A673 (cell line): Measurements from ENCODE around the gene DUSP14. TPM values are rescaled to one million over a fixed set of nuclear protein-coding genes. Genes with fewer than 3 reads are reported as not detected.

Experiments
- BruUV-seq: library from RNA; stranded (reverse); fragments of 400-500 nt; replicated peaks from 2 replicates; lab custom pipeline; 2021; lab: Mats Ljungman, UMichigan
- CTCF ChIA-PET: fragments of 300-600 bp; sonication (Branson Sonifier 250); formaldehyde crosslinking; loops from one replicate; lab custom pipeline; 2022; ENCODE audit warnings: antibody characterized with exemption; lab: Charles Lee
- POLR2A ChIA-PET: fragments of 300-600 bp; sonication (Branson Sonifier 250); formaldehyde crosslinking; loops from one replicate; lab custom pipeline; 2022; ENCODE audit warnings: antibody characterized with exemption; ENCODE audit not compliant: low non-redundant PET; lab: Charles Lee
- DNase-seq: peaks from one replicate; pipeline ENCODE4 v3.0.0-alpha.2; 2015; ENCODE audit warnings: low spot score
- H3K27ac ChIP-seq: fragments of 200-600 bp; sonication (generic); 2 replicates; pipeline ENCODE4 v1.5.1; 2016; ENCODE audit warnings: mixed run types, low read depth, mild to moderate bottlenecking, mixed read lengths, antibody characterized with exemption, low read length; ENCODE audit not compliant: poor library complexity, severe bottlenecking
- H3K27me3 ChIP-seq: fragments of 200-600 bp; sonication (generic); replicated peaks from 2 replicates; pipeline ENCODE4 v1.6.1; 2017; ENCODE audit warnings: mixed run types, low read depth, mild to moderate bottlenecking, mixed read lengths, antibody characterized with exemption, low read length; ENCODE audit not compliant: insufficient read depth, poor library complexity
- H3K36me3 ChIP-seq: fragments of 200-600 bp; sonication (generic); 2 replicates; pipeline ENCODE4 v1.6.1; 2016; ENCODE audit warnings: mixed run types, mild to moderate bottlenecking, mixed read lengths, antibody characterized with exemption, low read length; ENCODE audit not compliant: insufficient read depth, poor library complexity, severe bottlenecking
- H3K4me1 ChIP-seq: fragments of 200-600 bp; sonication (generic); 2 replicates; pipeline ENCODE4 v1.6.1; 2017; ENCODE audit warnings: mixed run types, mild to moderate bottlenecking, mixed read lengths, antibody characterized with exemption, low read length; ENCODE audit not compliant: insufficient read depth, poor library complexity, severe bottlenecking
- H3K4me3 ChIP-seq: fragments of 200-600 bp; sonication (generic); 2 replicates; pipeline ENCODE4 v1.5.1; 2016; ENCODE audit warnings: low read depth, mixed run types, mild to moderate bottlenecking, mixed read lengths, low read length; ENCODE audit not compliant: poor library complexity, severe bottlenecking
- H3K9me3 ChIP-seq: fragments of 200-600 bp; sonication (generic); 2 replicates; pipeline ENCODE4 v1.6.1; 2016; ENCODE audit warnings: mixed run types, low read depth, mild to moderate bottlenecking, mixed read lengths, antibody characterized with exemption, low read length; ENCODE audit not compliant: poor library complexity, severe bottlenecking
- CTCF ChIP-seq: fragments of 300-800, 200-600 bp; sonication (generic); conservative IDR thresholded peaks from 2 replicates; pipeline ENCODE4 v1.5.1; 2017; ENCODE audit warnings: low read depth, mild to moderate bottlenecking, antibody characterized with exemption, low read length, moderate library complexity, mixed read lengths
- EZH2 ChIP-seq: fragments of 200-600 bp; sonication (generic); IDR thresholded peaks from 2 replicates; pipeline ENCODE4 v1.6.1; 2017; ENCODE audit warnings: borderline replicate concordance, low read depth, mild to moderate bottlenecking, mixed read lengths, antibody characterized with exemption, low read length; ENCODE audit not compliant: poor library complexity, severe bottlenecking
- intact Hi-C: fragments of 100-400 bp; cut with micrococcal nuclease; formaldehyde crosslinking; loops from one replicate; pipeline ENCODE4 v1.10.0; 2022; ENCODE audit not compliant: unreplicated experiment
- total RNA-seq: library from RNA; stranded (reverse); gene quantifications from 2 replicates; pipeline ENCODE4 v1.2.3, GENCODE V29; 2021

DUSP14 gene
- total RNA-seq, 1 experiment from 2014 or later = 13.8 TPM

- Histone ChIP-seq H3K27me3 (no peaks in the 10 kb centered on the region), H3K9me3 (no peaks in the 10 kb centered on the region), H3K27ac (no peak overlapping the region), H3K36me3 (peaks cover 3% of the 10 kb centered on the region), H3K4me3 (no peak overlapping the region), H3K4me1 (no peaks in the 10 kb centered on the region)
- ChIA-PET POLR2A (no interaction called here), CTCF (no interaction called here)
- no peak for DNase-seq
- TF ChIP-seq EZH2 (no peak), CTCF (no peak)
- intact Hi-C loops = no loop called here
- BruUV-seq = no TSS peak
These were observed 54.0 kb downstream of the DUSP14 start for GRCh38 chr17:37543637-37544052.

GRCh38 chr17:37545486-37545885 is 55.8 kb downstream of the DUSP14 start:
- CTCF ChIA-PET = no interaction called here
- Histone ChIP-seq H3K27me3 (no peaks in the 10 kb centered on the region), H3K9me3 (no peaks in the 10 kb centered on the region), H3K4me1 (no peaks in the 10 kb centered on the region), H3K36me3 (no peaks in the 10 kb centered on the region), H3K27ac (no peak overlapping the region), H3K4me3 (no peak overlapping the region)
- BruUV-seq = no TSS peak
- no peak for DNase-seq
- no peak for TF ChIP-seq EZH2
- TF ChIP-seq CTCF = no peak
- POLR2A ChIA-PET = no interaction called here
- intact Hi-C loops = no loop called here

GRCh38 chr17:37546302-37546701 is 56.6 kb downstream of the DUSP14 start:
- no peak overlapping the region for H3K27ac ChIP-seq
- POLR2A ChIA-PET = no interaction called here
- no peak for DNase-seq
- H3K4me3 ChIP-seq = no peak overlapping the region
- no peaks in the 10 kb centered on the region for H3K36me3 ChIP-seq
- H3K9me3 ChIP-seq = no peaks in the 10 kb centered on the region
- H3K4me1 ChIP-seq = no peaks in the 10 kb centered on the region
- H3K27me3 ChIP-seq = no peaks in the 10 kb centered on the region
- BruUV-seq = no TSS peak
- CTCF ChIA-PET = no interaction called here
- no peak for TF ChIP-seq CTCF
- no peak for TF ChIP-seq EZH2
- intact Hi-C loops = no loop called here
